ENCODE data around the gene AP5Z1. TPM values are rescaled to one million over a fixed set of nuclear protein-coding genes. Genes with fewer than 3 reads are reported as not detected.

AP5Z1 gene
- total RNA-seq, 2 donors from 2014 or later: 31.0 to 34.7 TPM

- Histone ChIP-seq H3K9me3 (ENCODE audit: control insufficient read depth, low read length) (no peaks in the 10 kb centered on the region), H3K4me3 (ENCODE audit: low read length) (no peak overlapping the region), H3K27ac (ENCODE audit: low read depth, low read length) (no peak overlapping the region), H3K27me3 (ENCODE audit: control insufficient read depth, insufficient read depth, low read length, poor library complexity, severe bottlenecking) (no peaks in the 10 kb centered on the region), H3K4me1 (ENCODE audit: control insufficient read depth, insufficient read depth, low read length) (no peaks in the 10 kb centered on the region), H3K36me3 (ENCODE audit: control insufficient read depth, insufficient read depth, low read length) (peaks cover 9% of the 10 kb centered on the region), H3K9ac (ENCODE audit: extremely low read depth, low read length, poor library complexity, severe bottlenecking) (no peak overlapping the region)
- DNase-seq: no peak
- no peak for TF ChIP-seq CTCF (conservative IDR thresholded peaks at IDR 0.05)
- H3K4me3 Mint-ChIP-seq: no peak overlapping the region
- no peaks in the 10 kb centered on the region for H3K27me3 Mint-ChIP-seq (ENCODE audit: insufficient read depth)
- H3K9me3 Mint-ChIP-seq: no peaks in the 10 kb centered on the region
- H3K4me1 Mint-ChIP-seq: peaks cover 8% of the 10 kb centered on the region
- H3K27ac Mint-ChIP-seq: no peak overlapping the region
- peaks cover 47% of the 10 kb centered on the region for H3K36me3 Mint-ChIP-seq (ENCODE audit: low read depth)
- 97 to 99% methylated on average over 14 to 16 of the region's 16 CpGs for WGBS, 2 experiments (ENCODE audit: insufficient coverage in 1 of 2, insufficient read length in 1 of 2)
Measured at GRCh38 chr7:4832711-4833110, 57.3 kb downstream of the AP5Z1 start.

GRCh38 chr7:4833176-4833575, 57.8 kb downstream of the AP5Z1 start:
- Mint-ChIP-seq H3K4me3 (no peak overlapping the region), H3K4me1 (peaks cover 10% of the 10 kb centered on the region), H3K27ac (peak overlapping the region; percentile 55), H3K9me3 (no peaks in the 10 kb centered on the region), H3K27me3 (ENCODE audit: insufficient read depth) (no peaks in the 10 kb centered on the region), H3K36me3 (ENCODE audit: low read depth) (peaks cover 44% of the 10 kb centered on the region)
- Histone ChIP-seq H3K9ac (ENCODE audit: extremely low read depth, low read length, poor library complexity, severe bottlenecking) (no peak overlapping the region), H3K4me1 (ENCODE audit: control insufficient read depth, insufficient read depth, low read length) (no peaks in the 10 kb centered on the region), H3K27ac (ENCODE audit: low read depth, low read length) (no peak overlapping the region), H3K36me3 (ENCODE audit: control insufficient read depth, insufficient read depth, low read length) (peaks cover 9% of the 10 kb centered on the region), H3K9me3 (ENCODE audit: control insufficient read depth, low read length) (no peaks in the 10 kb centered on the region), H3K4me3 (ENCODE audit: low read length) (no peak overlapping the region), H3K27me3 (ENCODE audit: control insufficient read depth, insufficient read depth, low read length, poor library complexity, severe bottlenecking) (no peaks in the 10 kb centered on the region)
- TF ChIP-seq CTCF (conservative IDR thresholded peaks at IDR 0.05): no peak
- no peak for DNase-seq
- 94 to 96% methylated on average over 14 to 17 of the region's 17 CpGs for WGBS, 2 experiments (ENCODE audit: insufficient coverage in 1 of 2, insufficient read length in 1 of 2)

- Mint-ChIP-seq H3K27ac (no peak overlapping the region), H3K4me1 (peaks cover 12% of the 10 kb centered on the region), H3K27me3 (ENCODE audit: insufficient read depth) (no peaks in the 10 kb centered on the region), H3K36me3 (ENCODE audit: low read depth) (peaks cover 40% of the 10 kb centered on the region), H3K9me3 (no peaks in the 10 kb centered on the region), H3K4me3 (no peak overlapping the region)
- Histone ChIP-seq H3K4me1 (ENCODE audit: control insufficient read depth, insufficient read depth, low read length) (no peaks in the 10 kb centered on the region), H3K4me3 (ENCODE audit: low read length) (no peak overlapping the region), H3K36me3 (ENCODE audit: control insufficient read depth, insufficient read depth, low read length) (peaks cover 9% of the 10 kb centered on the region), H3K9me3 (ENCODE audit: control insufficient read depth, low read length) (no peaks in the 10 kb centered on the region), H3K9ac (ENCODE audit: extremely low read depth, low read length, poor library complexity, severe bottlenecking) (no peak overlapping the region), H3K27me3 (ENCODE audit: control insufficient read depth, insufficient read depth, low read length, poor library complexity, severe bottlenecking) (no peaks in the 10 kb centered on the region), H3K27ac (ENCODE audit: low read depth, low read length) (no peak overlapping the region)
- TF ChIP-seq CTCF (conservative IDR thresholded peaks at IDR 0.05): no peak
- DNase-seq: peak; percentile 38
- 86 to 87% methylated on average over 33 to 36 of the region's 36 CpGs for WGBS, 2 experiments (ENCODE audit: insufficient coverage in 1 of 2, insufficient read length in 1 of 2)
Measured at GRCh38 chr7:4833691-4834600, 58.5 kb downstream of the AP5Z1 start.
